Stimulated activated CD8-positive, alpha-beta memory T cell treated with anti-CD3 and anti-CD28 coated beads, Interleukin-15, amount 100 ng/mL, for 1 hour (primary cell): ENCODE data around the gene NADK2.
"Not testable (repeated sequence)": the region's sequence is repeated elsewhere in the genome, so short reads cannot be mapped to it uniquely, and the experiment has no call there.

Experiments used
- DNase-seq: peaks from one replicate; pipeline ENCODE4 v3.0.0-alpha.2; 2020; ENCODE audit warnings: low read depth

The NADK2 gene, protein sequence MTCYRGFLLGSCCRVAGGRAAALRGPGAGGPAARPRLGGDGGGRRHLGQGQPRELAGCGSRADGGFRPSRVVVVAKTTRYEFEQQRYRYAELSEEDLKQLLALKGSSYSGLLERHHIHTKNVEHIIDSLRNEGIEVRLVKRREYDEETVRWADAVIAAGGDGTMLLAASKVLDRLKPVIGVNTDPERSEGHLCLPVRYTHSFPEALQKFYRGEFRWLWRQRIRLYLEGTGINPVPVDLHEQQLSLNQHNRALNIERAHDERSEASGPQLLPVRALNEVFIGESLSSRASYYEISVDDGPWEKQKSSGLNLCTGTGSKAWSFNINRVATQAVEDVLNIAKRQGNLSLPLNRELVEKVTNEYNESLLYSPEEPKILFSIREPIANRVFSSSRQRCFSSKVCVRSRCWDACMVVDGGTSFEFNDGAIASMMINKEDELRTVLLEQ

DNA sequence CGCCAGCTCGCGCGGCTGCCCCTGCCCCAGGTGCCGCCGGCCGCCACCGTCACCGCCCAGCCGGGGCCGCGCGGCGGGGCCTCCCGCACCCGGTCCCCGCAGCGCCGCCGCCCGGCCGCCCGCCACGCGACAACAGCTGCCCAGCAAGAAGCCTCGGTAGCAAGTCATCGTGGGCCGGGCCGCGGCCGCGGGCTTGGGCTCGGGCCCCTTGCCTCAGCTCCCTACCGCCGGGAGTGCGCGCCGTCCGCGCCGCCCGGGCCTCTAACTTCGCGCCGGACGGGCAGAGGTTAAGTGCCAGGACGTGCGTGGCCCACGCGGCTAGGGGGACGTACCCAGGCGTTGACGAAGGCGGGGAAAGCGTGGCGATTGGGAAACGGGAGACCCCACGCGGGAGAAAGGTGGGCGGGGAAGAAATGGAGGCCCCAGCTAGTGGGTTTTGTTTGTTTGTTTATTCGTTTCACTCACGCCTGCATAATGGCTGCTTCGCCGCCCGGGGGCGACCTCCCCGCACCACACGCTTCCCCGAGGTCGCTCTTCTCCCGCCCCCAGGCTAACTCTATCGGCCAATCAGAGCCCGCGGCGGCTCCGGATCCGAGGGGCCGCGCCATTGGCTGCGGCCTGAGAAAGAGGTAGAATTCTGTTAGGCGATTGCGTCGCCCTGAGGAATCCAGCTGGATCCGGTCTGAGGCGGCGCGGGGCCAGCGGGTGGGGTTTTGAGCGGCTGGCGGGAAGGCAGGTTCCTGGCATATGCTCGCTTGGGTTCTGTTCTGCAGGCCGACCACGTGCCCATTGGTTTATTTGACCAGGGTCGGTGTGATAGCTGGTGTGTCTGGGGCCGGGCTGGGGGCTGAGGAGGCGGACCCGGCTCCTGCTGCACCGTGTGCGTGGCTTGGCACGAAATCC is at the start of gene NADK2:
NADK2 (minus strand) TSS at position 295 of the 903 bp plus-strand sequence; CDS start at position 168, 127 bp downstream.
- DNase-seq: peak; percentile 73

DNA sequence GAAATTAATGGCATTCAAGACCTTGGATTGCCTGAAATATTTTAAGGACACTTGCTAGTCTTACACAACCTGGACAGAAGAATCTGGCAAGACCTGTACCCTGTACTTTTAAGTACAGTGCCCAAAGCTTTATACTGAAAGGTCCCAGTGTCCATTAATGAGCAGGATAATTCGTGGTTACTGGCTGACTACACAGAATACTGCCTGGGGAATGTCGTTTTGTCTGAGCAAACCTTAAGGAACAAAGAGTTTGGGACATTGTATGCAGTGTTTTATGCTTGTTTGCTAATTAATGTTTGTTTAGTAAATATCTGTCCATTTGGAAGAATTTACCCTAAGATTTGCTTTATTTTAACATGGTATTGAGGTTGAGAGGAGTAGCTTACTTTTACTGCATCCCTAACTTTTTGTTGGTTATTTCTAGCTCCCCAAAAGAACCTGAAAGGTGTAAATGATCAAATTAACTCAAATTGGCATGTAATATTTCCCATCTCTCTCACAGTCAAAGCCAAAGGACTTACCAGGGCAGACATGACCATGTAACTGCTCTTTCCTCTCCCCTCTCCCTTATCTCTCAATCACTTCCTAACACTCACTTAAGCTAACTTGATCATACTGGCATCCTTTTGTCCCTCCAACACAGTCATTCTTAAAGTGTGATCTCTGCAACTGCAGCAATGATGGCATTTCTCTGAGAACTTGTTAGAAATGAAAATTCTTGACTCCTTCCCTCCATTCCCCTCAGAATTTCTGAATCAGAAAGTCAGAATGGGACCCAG is 44.3 kb upstream of the NADK2 start:
- no peak for DNase-seq

DNA sequence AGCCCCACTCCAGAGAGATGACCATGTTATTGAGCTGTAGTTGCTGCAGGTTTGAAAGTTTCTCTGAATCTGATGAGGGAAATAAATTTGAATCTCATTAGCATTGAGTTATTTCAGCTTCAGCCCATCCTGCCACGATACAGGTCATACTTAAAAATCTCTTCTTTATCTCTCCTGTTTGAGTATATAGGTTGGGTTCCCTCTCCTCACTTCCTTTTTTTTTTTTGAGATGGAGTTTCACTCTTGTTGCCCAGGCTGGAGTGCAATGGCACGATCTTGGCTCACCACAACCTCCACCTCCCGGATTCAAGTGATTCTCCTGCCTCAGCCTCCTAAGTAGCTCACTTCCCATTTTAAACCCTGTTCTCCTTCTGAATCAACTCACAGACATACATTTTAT is 42.0 kb upstream of the NADK2 start:
- DNase-seq: not testable (repeated sequence)

GRCh38 chr5:36281626-36282025 is 39.9 kb upstream of the NADK2 start:
- no peak for DNase-seq

DNA sequence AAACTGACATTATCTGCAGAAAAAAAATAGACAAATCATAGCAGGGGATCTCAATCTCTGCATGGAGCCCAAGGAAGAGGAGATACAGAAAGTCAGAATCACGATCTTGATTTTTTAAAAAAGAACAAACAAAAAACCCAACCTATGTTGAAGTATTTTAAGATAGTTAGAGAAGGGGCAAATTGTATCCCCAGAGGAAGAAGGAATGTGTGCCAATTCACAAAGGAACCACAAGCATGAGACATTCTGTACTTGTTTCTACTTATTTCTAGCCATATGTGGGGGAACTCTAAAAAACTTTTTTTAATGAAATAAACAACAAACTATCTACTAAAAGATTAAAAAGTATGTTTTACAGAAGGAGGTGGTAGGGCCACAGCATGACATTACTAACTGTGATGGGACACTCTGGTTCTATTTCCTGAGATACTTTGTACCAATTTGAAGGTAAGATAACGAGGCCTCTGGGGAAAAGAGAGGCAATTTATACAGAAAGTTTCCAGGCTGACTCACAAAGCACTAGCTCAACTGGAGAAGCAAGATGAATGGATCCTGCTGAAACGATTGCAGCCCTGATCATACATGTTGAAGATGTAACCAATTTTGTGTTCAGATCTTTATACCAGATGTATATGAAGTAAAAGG is 37.5 kb upstream of the NADK2 start:
- no peak for DNase-seq

- DNase-seq: no peak
Measured at GRCh38 chr5:36277521-36278176, 35.9 kb upstream of the NADK2 start.

DNA sequence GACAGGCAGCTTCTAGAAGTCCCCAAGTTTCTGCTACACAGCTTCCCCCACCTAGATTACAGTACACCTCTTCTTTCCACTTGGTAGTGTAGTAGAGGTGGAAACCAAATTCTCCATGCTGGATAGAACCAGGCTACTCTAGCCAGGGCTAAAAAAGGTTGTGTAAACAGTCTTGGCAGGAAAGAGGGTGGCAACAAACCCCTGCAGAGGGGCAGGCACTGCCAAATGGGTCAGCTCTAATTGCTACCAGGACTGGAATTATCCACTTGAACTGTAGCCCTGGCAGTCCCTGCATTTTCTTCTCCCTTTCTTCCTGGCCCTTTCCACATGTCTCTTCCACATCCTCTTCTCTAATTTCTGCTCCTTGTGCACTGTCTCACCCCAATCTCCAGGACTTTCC is 35.1 kb upstream of the NADK2 start:
- no peak for DNase-seq

DNA sequence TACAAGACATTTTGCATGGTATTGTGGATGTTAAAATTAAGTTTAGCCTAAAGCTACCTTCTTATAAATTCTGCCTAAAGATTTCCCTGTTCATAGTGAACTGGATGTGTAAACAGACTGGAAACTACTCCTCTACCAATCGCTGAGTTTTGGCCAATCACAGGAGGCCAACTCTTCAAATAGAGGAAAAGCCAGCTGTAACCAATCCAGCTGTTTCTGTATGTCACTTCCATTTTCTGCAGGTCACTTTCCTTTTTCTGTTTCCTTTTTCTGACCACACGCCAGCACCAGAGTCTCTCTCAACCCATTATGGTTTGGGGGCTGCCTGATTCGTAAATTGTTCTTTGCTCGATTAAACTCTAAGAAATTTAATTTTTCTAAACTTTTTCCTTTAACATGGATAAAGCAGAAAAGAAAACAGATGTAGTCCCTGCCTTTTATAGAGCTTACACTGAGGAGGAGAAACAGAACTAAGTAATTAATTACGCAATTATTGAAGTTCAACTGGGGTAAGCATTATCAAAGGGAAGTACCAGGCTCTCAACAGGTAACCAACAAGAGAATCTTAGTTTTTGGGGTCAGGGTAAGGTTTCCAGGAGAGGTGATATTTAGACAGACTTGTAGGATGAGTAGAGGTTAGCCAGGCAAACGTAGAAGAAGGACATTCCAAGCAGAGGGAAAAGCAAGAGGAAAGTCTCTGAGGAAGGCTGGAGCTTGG is 32.2 kb upstream of the NADK2 start:
- DNase-seq: no peak

GRCh38 chr5:36272136-36272690 is 30.5 kb upstream of the NADK2 start:
- no peak for DNase-seq

- no peak for DNase-seq
Measured at GRCh38 chr5:36270876-36271575, 29.3 kb upstream of the NADK2 start.

DNA sequence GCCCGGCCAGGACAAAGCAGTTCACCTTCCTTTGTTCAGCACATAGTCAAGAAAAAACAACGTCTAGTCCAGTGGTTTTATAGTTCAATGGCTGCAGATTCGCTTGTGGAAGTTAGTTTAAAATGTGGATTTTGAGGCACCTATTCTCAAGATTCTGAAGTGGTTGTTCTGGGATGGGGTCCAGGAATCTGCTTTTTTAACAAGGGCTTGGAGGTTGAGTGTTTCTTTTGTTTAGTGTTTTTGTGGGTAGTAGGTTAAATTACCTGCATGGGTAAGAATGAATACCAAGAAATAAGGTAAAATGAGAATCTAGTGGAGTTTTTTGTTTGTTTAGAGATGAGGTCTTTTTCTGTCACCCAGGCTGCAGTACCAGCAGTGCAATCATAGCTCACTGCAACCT is 28.4 kb upstream of the NADK2 start:
- no peak for DNase-seq

- DNase-seq: no peak
Measured at GRCh38 chr5:36269478-36269877, 27.8 kb upstream of the NADK2 start.

DNA sequence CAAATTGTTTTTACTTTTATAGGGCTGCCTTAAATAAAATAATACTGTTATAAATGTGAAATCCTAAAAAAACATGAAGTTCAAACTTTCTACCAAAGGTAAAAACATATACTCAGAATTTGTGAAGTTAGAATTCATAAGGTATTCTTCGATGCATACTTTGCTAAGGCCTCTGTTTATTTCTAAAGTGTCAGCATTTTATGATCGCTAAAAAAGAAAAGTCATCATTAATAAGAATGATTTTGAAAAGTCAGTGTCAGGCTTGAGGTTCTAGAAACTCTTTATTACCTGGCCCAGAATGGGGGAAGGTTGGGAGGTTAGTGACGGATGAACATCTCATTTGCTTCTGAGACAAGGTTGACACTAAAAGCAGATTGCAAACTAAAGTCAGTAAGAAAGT is 26.2 kb upstream of the NADK2 start:
- DNase-seq: no peak

DNA sequence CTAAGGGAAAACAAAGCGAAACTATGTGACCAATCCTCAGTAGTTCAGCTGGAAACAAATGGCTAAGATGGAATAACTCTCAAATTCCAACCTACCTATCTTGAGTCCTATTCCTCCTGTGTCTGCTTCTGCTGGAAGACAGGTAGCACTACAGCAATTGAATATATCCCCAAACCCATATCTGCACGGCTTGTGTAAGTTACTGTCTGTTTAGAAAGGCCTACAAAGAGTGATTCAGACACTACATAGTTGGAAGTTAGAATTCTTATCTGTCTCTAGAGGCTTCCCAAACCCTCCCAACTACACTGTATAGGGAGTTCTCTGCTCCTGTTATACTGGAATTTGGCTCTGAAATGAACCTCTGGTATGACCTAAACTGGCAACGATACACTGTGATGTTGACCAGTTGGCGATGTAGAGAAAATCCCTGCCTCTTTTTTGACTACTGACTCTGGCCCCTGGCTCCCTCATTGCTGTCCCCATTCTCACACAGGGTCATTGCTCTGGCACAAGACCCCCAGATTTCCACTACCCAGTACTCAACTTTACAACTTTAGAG is 22.6 kb upstream of the NADK2 start:
- DNase-seq: no peak

- no peak for DNase-seq
Measured at GRCh38 chr5:36261186-36261585, 19.5 kb upstream of the NADK2 start.

- no peak for DNase-seq
Measured at GRCh38 chr5:36253575-36253974, 11.8 kb upstream of the NADK2 start.

GRCh38 chr5:36252722-36253365 is 11.1 kb upstream of the NADK2 start:
- no peak for DNase-seq

- no peak for DNase-seq
Measured at GRCh38 chr5:36251218-36251617, 9.5 kb upstream of the NADK2 start.

DNA sequence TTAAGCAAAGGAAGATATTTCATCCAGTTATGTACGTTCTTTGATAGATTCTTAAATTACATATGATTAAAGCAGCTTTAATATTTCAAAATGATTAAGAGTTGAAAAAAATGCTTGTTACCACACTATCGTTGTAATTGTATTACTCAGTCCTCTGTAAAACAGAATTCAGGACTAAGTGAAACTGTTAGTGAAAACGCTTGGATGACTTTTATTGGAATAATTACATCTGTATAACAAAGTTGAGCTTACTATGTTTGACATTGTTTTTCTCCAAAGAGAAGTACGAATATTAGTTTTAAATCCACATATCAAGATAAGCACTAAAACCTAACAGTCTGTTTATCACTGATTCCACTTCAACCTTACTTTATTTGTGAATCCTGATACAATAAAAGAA is 8.7 kb upstream of the NADK2 start:
- no peak for DNase-seq
